NCI-H187 treated with DMSO at 0.1 percent for 48 hours (cell line): ENCODE results near the gene CSH2.
"Not testable (repeated sequence)": the region's sequence is repeated elsewhere in the genome, so short reads cannot be mapped to it uniquely, and the experiment has no call there.

Experiments used
- DNase-seq: peaks from one replicate; lab custom pipeline; 2025; lab: John Stamatoyannopoulos, UW

The CSH2 gene

GRCh38 chr17:63896524-63897354 is 23.3 kb upstream of the CSH2 start, which contains the start of gene CSH1:
CSH1 (minus strand) TSS chr17:63896574; CDS start chr17:63896511, 63 bp downstream.
- DNase-seq: not testable (repeated sequence)

GRCh38 chr17:63894821-63895220 is 21.3 kb upstream of the CSH2 start:
- DNase-seq: not testable (repeated sequence)

- DNase-seq: not testable (repeated sequence)
Observed at GRCh38 chr17:63894021-63894420, 20.5 kb upstream of the CSH2 start.

- not testable (repeated sequence) for DNase-seq
Observed at GRCh38 chr17:63892316-63893037, 19.0 kb upstream of the CSH2 start.

- DNase-seq: not testable (repeated sequence)
Observed at GRCh38 chr17:63889026-63889848, 15.8 kb upstream of the CSH2 start.

GRCh38 chr17:63885119-63885518 is 11.6 kb upstream of the CSH2 start:
- not testable (repeated sequence) for DNase-seq

GRCh38 chr17:63882626-63883126 is 9.2 kb upstream of the CSH2 start:
- DNase-seq: not testable (repeated sequence)

GRCh38 chr17:63881935-63882601 is 8.6 kb upstream of the CSH2 start, which contains the start of gene GH2:
GH2 (minus strand) TSS chr17:63881944; CDS start chr17:63881801, 143 bp downstream.
- DNase-seq: no peak

- not testable (repeated sequence) for DNase-seq
Observed at GRCh38 chr17:63881337-63881736, 7.9 kb upstream of the CSH2 start.

- DNase-seq: no peak
Observed at GRCh38 chr17:63880706-63881105, 7.2 kb upstream of the CSH2 start.

- DNase-seq: not testable (repeated sequence)
Observed at GRCh38 chr17:63878413-63878812, 4.9 kb upstream of the CSH2 start.

- not testable (repeated sequence) for DNase-seq
Observed at GRCh38 chr17:63874693-63875092, 1.2 kb upstream of the CSH2 start.

GRCh38 chr17:63874061-63874626 is 667 bp upstream of the CSH2 start:
- not testable (repeated sequence) for DNase-seq

- not testable (repeated sequence) for DNase-seq
Observed at GRCh38 chr17:63871646-63872365, 1.7 kb downstream of the CSH2 start.

- not testable (repeated sequence) for DNase-seq
Observed at GRCh38 chr17:63870292-63870665, 3.2 kb downstream of the CSH2 start.

- DNase-seq: not testable (repeated sequence)
Observed at GRCh38 chr17:63869491-63870291, 3.8 kb downstream of the CSH2 start.

- not testable (repeated sequence) for DNase-seq
Observed at GRCh38 chr17:63866625-63867024, 6.9 kb downstream of the CSH2 start.

- no peak for DNase-seq
Observed at GRCh38 chr17:63859257-63859656, 14.2 kb downstream of the CSH2 start.

GRCh38 chr17:63856425-63856824 is 17.1 kb downstream of the CSH2 start:
- not testable (repeated sequence) for DNase-seq
